ENCODE data around the gene INSC.

GRCh38 chr11:15234796-15235195, 120.1 kb downstream of the INSC start:
- TF ChIP-seq, protein P1, sequence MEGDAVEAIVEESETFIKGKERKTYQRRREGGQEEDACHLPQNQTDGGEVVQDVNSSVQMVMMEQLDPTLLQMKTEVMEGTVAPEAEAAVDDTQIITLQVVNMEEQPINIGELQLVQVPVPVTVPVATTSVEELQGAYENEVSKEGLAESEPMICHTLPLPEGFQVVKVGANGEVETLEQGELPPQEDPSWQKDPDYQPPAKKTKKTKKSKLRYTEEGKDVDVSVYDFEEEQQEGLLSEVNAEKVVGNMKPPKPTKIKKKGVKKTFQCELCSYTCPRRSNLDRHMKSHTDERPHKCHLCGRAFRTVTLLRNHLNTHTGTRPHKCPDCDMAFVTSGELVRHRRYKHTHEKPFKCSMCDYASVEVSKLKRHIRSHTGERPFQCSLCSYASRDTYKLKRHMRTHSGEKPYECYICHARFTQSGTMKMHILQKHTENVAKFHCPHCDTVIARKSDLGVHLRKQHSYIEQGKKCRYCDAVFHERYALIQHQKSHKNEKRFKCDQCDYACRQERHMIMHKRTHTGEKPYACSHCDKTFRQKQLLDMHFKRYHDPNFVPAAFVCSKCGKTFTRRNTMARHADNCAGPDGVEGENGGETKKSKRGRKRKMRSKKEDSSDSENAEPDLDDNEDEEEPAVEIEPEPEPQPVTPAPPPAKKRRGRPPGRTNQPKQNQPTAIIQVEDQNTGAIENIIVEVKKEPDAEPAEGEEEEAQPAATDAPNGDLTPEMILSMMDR (IDR thresholded peaks at IDR 0.05; ENCODE audit: low read length), result no peak
- no peak for TF ChIP-seq EZH2 (IDR thresholded peaks at IDR 0.05; ENCODE audit: borderline replicate concordance, low read length)

All from OCI-LY1 (cell line).